GM10266 (cell line): ENCODE results near the gene ASTN1.

Experiments used
- DNase-seq: peaks from one replicate; pipeline ENCODE4 v3.0.0; 2012; ENCODE audit errors: extremely low spot score
- CTCF ChIP-seq: IDR thresholded peaks from 2 replicates; pipeline ENCODE4 v1.5.1; 2012; ENCODE audit warnings: mild to moderate bottlenecking, low read depth; ENCODE audit not compliant: control insufficient read depth, insufficient read depth; ENCODE audit errors: missing control alignments

The ASTN1 gene

GRCh38 chr1:176896216-176896615 lies 268.3 kb downstream of the ASTN1 start:
- no peak for TF ChIP-seq CTCF
- DNase-seq = no peak

GRCh38 chr1:176894450-176894849 lies 270.1 kb downstream of the ASTN1 start:
- DNase-seq = no peak
- TF ChIP-seq CTCF = no peak

GRCh38 chr1:176893625-176894352 lies 270.7 kb downstream of the ASTN1 start:
- DNase-seq = no peak
- TF ChIP-seq CTCF = no peak

GRCh38 chr1:176888471-176889032 lies 276.0 kb downstream of the ASTN1 start:
- no peak for DNase-seq
- no peak for TF ChIP-seq CTCF

GRCh38 chr1:176885751-176886150 lies 278.8 kb downstream of the ASTN1 start:
- TF ChIP-seq CTCF = no peak
- DNase-seq = no peak

- no peak for DNase-seq
- TF ChIP-seq CTCF = no peak
Observed at GRCh38 chr1:176885341-176885740, 279.2 kb downstream of the ASTN1 start.

GRCh38 chr1:176884911-176885310 lies 279.6 kb downstream of the ASTN1 start:
- no peak for TF ChIP-seq CTCF
- DNase-seq = no peak
